C1 segment of cervical spinal cord (tissue), 14 donors: ENCODE data around the gene USP48.
A peak's percentile ranks its signal among the peaks of the same experiment; 100 is the strongest.

ENCODE experiments used
- DNase-seq, 14 donors: peaks; one replicate each; lab custom pipeline; 2025; lab: John Stamatoyannopoulos, UW

The USP48 gene

GRCh38 chr1:21669258-21670058, 113.5 kb downstream of the USP48 start, which contains the start of gene RAP1GAP:
Gene RAP1GAP (minus strand): TSS chr1:21669357. CDS start chr1:21620032, 49,325 bp downstream.
- DNase-seq, result peak in 6 of 14 donors; percentile 22 to 67 (median 32)

DNA sequence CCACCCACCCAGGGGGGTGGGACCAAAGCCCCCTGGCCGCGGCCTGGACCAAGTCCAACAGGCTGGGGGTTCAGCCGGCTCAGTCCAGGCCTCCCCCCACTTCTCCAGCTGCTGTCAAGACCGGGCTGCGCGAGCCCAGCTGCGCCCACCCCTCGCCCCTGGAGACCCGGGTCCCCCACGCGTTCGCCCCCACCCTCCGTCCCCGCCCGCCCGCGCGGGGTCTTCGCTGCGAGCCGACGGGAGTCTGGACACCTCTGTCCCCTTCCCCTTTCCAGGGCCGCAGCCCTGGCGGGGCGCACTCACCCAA, 114.0 kb downstream of the USP48 start:
- DNase-seq, result no peak

- DNase-seq, result no peak
Measured at GRCh38 chr1:21668232-21668950, 114.6 kb downstream of the USP48 start.

GRCh38 chr1:21667348-21668231, 115.4 kb downstream of the USP48 start:
- DNase-seq, result no peak

- DNase-seq, result peak in 1 of 14 donors; percentile 53
Measured at GRCh38 chr1:21666576-21667320, 116.2 kb downstream of the USP48 start.

GRCh38 chr1:21665711-21666575, 117.0 kb downstream of the USP48 start:
- peak in 1 of 14 donors; percentile 71 for DNase-seq

- DNase-seq, result no peak
Measured at GRCh38 chr1:21664806-21665588, 118.0 kb downstream of the USP48 start.

DNA sequence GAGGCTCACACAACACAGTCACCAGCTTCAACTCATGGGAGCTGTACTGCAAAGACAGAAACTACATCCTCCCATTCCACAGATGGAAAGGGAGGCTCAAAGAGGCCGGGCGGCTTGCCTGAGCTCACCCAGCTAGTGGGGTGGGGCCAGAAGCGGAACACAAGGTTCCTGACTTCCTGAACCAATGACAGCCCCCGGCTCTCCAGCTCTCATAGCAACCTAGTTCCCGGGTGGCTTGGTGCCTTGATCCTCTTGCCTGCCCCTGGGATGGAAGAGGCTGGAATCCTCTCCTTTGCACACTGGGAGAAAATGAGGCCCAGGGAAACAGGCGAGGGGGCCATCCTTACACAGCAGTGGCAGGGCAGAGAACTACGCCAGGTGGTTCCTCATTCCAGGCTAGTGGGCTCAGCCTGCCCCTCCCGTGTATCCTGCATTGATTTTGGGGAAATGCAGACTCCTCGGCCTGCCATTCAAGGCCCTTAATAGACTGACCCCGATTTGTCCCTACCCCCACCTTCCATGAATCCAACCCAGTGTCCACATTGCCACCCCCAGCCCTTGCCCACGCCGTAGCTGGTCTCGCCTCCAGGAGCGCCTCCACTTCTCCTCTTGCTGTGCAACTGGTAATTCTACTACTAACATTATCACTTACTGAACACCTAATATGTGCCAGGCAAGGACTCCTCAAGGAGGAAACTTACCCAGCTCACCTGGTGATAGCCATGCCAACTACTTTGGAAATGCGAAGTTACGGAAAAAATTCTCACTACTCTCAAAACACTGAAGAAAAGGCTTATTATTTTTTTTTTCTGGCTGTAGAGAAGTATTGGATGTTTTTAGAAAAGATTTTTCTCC, 118.8 kb downstream of the USP48 start:
- DNase-seq, result peak in 1 of 14 donors; percentile 10

GRCh38 chr1:21663248-21663950, 119.5 kb downstream of the USP48 start:
- DNase-seq, result peak in 9 of 14 donors; percentile 38 to 86 (median 65)

- no peak for DNase-seq
Measured at GRCh38 chr1:21662426-21663247, 120.3 kb downstream of the USP48 start.

- no peak for DNase-seq
Measured at GRCh38 chr1:21661886-21662285, 121.1 kb downstream of the USP48 start.

DNA sequence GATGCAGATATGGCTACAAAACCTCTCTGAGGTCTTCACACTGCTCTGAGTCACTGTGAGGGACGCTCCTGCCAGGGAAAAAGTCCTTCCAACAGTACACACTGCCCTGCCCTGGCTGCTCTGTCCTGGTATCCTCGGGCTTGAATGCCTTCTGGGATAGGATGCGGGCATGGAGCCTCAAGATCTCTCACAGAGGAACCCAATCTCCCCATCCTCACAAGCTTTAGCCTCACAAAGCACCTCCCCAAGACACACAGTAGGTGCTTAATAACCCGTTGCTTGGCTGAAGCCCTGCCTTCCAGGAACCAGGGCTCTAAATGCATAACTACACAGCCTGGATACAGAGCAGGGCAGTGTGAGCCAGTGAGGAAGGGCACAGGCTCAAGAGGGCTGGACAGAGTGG, 123.0 kb downstream of the USP48 start:
- peak in 1 of 14 donors; percentile 35 for DNase-seq

DNA sequence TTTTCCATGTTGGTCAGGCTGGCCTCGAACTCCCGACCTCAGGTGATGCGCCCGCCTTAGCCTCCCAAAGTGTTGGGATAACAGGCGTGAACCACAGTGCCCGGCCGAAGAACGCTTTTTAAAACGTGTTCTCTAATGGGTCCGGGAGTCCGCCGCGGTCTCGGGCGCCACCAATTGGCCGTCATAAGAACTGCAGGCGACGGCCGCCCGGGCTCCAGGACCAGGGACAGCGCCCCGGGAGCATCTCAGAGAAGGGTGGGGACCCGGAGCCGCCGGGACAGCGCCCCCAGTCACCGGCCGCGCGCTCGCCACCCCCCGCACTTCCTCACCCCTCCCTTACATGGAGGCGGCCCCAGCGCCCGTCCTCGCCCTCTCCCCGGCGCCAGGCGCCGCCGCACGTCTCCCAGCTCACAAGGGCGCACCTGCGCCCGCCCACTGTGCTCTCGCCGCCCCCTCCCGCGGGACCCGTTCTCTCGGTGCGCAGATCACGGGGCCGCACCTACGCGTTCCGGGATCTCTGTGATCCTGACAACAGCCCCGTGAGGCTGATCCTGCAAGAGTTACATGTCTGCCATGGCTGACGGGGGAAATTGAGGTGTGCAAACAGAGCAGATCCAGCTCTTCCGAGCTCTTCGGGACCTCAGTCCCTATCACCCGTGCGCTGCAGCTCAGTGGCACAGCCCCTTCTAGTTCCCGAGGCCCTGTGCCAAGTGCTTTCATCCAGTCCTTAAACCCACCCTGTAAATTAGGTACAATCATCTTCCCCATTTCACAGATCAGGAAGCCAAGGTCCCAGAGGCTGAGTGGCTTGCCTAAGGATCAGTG, 123.6 kb downstream of the USP48 start:
- DNase-seq, result peak in 12 of 14 donors; percentile 38 to 83 (median 60)

GRCh38 chr1:21657456-21658190, 125.3 kb downstream of the USP48 start:
- DNase-seq, result no peak

DNA sequence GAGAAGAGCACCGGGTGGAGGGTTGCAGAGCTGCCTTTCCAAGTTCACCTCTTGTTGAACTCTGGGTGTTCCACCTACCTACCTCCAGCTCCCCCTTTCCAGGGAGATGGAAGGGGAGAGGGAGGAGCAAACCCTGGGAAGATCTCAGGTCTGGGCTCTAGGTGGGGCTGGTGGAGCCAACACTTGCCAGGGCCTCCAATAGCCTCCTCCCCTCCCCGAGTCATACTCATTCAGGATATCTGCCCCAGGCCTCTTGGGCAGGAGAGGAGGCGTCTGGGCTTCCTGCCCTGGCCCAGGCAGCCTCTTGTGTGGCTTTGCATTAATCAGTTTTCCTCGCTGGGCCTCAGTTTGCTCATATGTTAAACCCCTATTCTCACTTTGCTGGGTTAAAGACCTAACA, 127.2 kb downstream of the USP48 start:
- DNase-seq, result peak in 2 of 14 donors; percentile 35 to 48
